HepG2 (cell line): ENCODE measurements around the gene CCSER1. TPM values are rescaled to one million over a fixed set of nuclear protein-coding genes. Genes with fewer than 3 reads are reported as not detected.

Source experiments
- ATAC-seq: fragments of 200-7000 bp; cut with Tn5 transposase; 3 replicates; pipeline ENCODE4 v1.9.1; 2020; ENCODE audit warnings: mild to moderate bottlenecking, moderate library complexity
- BruUV-seq: library from RNA; stranded (reverse); fragments of 400-500 nt; replicated peaks from 2 replicates; lab custom pipeline; 2021; lab: Mats Ljungman, UMichigan
- CTCF ChIA-PET: fragments of 300-600 bp; formaldehyde crosslinking; extraction: SDS; loops from one replicate; lab custom pipeline; 2021; ENCODE audit warnings: low total read pairs, inconsistent platforms, low intra/inter-chr PET ratio; lab: Yijun Ruan, JAX
- POLR2A ChIA-PET: fragments of 350-600 bp; sonication (Branson Sonifier 250); formaldehyde crosslinking; loops from one replicate; lab custom pipeline; 2020; ENCODE audit warnings: antibody characterized with exemption, inconsistent platforms; lab: Yijun Ruan, JAX
- DNase-seq: peaks from one replicate; pipeline ENCODE4 v3.0.0-alpha.2; 2015; ENCODE audit warnings: low spot score
- FAIRE-seq: peaks from 3 replicates; lab custom pipeline; 2011; peaks lifted over from hg19 to GRCh38; lab: Jason Lieb, UNC
- H2AFZ ChIP-seq: one replicate; pipeline ENCODE4 v1.6.1; 2011; ENCODE audit warnings: low read length, inconsistent platforms
- H3K27ac ChIP-seq: fragments of 300-600 bp; 3 replicates; pipeline ENCODE4 v1.8.0; 2011; ENCODE audit warnings: mixed run types, mild to moderate bottlenecking, mixed read lengths, low read length, inconsistent platforms; ENCODE audit not compliant: insufficient read depth; ENCODE audit errors: extremely low read length
- H3K27me3 ChIP-seq, 2 experiments: fragments of 200-600 bp in 1 of 2; 2 replicates in 1 of 2; 3 replicates in 1 of 2; pipeline versions ENCODE4 v1.6.0 to v1.8.0; 2011; ENCODE audit warnings: low read length in 2 of 2, mild to moderate bottlenecking in 2 of 2, moderate library complexity in 2 of 2, inconsistent platforms in 1 of 2; ENCODE audit not compliant: insufficient read depth in 2 of 2, control insufficient read depth in 1 of 2
- H3K36me3 ChIP-seq, 2 experiments: fragments of 200-600 bp in 1 of 2; replicated peaks in 1 of 2; 2 replicates in 1 of 2; 3 replicates in 1 of 2; pipeline versions ENCODE4 v1.5.1 to v1.8.0; 2011; ENCODE audit warnings: low read length in 2 of 2, inconsistent platforms in 1 of 2; ENCODE audit not compliant: insufficient read depth in 2 of 2, control insufficient read depth in 1 of 2
- H3K4me1 ChIP-seq: 2 replicates; pipeline ENCODE4 v1.5.1; 2012; ENCODE audit warnings: low read length, inconsistent platforms; ENCODE audit not compliant: insufficient read depth
- H3K4me2 ChIP-seq: 2 replicates; pipeline ENCODE4 v1.6.0; 2011; ENCODE audit warnings: low read depth, low read length, inconsistent platforms
- H3K4me3 ChIP-seq, 3 experiments: fragments of 200-600 bp in 1 of 3; sonication (generic), shearing (Covaris generic) in 1 of 3; replicated peaks in 1 of 3; 2 replicates each; pipeline ENCODE4 v1.5.1; 2011 to 2016; ENCODE audit warnings: low read length in 3 of 3, inconsistent platforms in 2 of 3, low read depth in 2 of 3, mild to moderate bottlenecking in 2 of 3, control low read depth in 1 of 3, mixed read lengths in 1 of 3; ENCODE audit not compliant: insufficient read depth in 1 of 3
- H3K79me2 ChIP-seq: one replicate; pipeline ENCODE4 v1.6.1; 2011; ENCODE audit warnings: low read length, inconsistent platforms; ENCODE audit not compliant: insufficient read depth
- H3K9ac ChIP-seq: 2 replicates; pipeline ENCODE4 v1.6.0; 2011; ENCODE audit warnings: mild to moderate bottlenecking, low read depth, low read length, inconsistent platforms; ENCODE audit not compliant: insufficient read depth
- H3K9me3 ChIP-seq: 2 replicates; pipeline ENCODE4 v1.5.1; 2012; ENCODE audit warnings: mild to moderate bottlenecking, low read length
- H4K20me1 ChIP-seq: 2 replicates; pipeline ENCODE4 v1.6.0; 2011; ENCODE audit warnings: inconsistent platforms, mild to moderate bottlenecking, low read length, moderate library complexity; ENCODE audit not compliant: insufficient read depth
- PAXIP1 ChIP-seq: sonication (generic); formaldehyde crosslinking; conservative IDR thresholded peaks from 2 replicates; pipeline ENCODE4 v1.4.0; 2020; ENCODE audit warnings: mild to moderate bottlenecking, missing genetic modification reagents, moderate library complexity
- RNF2 ChIP-seq: fragments of 450-650 bp; conservative IDR thresholded peaks from 2 replicates; pipeline ENCODE4 v1.6.1; 2016; ENCODE audit warnings: low read depth
- TRIM22 ChIP-seq: fragments of 450-650 bp; IDR thresholded peaks from 2 replicates; pipeline ENCODE4 v1.6.1; 2017
- ZBTB33 ChIP-seq: sonication (generic); formaldehyde crosslinking; IDR thresholded peaks from 2 replicates; pipeline ENCODE4 v1.4.0; 2020; ENCODE audit warnings: missing genetic modification reagents
- ZNF138 ChIP-seq: sonication (generic); formaldehyde crosslinking; IDR thresholded peaks from 2 replicates; pipeline ENCODE4 v1.5.0; 2020; ENCODE audit warnings: mild to moderate bottlenecking, low read depth, missing genetic modification reagents
- ZNF251 ChIP-seq: sonication (generic); formaldehyde crosslinking; IDR thresholded peaks from 2 replicates; pipeline ENCODE4 v1.9.0; 2021; ENCODE audit warnings: mild to moderate bottlenecking, missing genetic modification reagents
- WGBS: methylation state at CpG from one replicate; pipeline ENCODE4 v1.1.6; 2017; ENCODE audit warnings: low lambda C conversion rate; 5-methylcytosine and 5-hydroxymethylcytosine counted together
- in situ Hi-C: cut with HindIII; loops from 2 replicates; pipeline ENCODE4 v1.10.0; 2017; ENCODE audit warnings: low pct_unique_long_range_greater_than_20kb; ENCODE audit not compliant: extremely low pct_ligation_motif_present
- intact Hi-C: fragments of 100-400 bp; cut with micrococcal nuclease; formaldehyde crosslinking; loops from one replicate; pipeline ENCODE4 v1.10.0; 2022; ENCODE audit not compliant: unreplicated experiment
- polyA plus RNA-seq, 8 experiments: library from polyadenylated mRNA; depleted of rRNA in 3 of 8; stranded (reverse) in 7 of 8; unstranded in 1 of 8; fragments of >200 nt; fragmentation: Illumina TruSeq in 4 of 8; extraction: Trizol in 4 of 8; gene quantifications; 2 replicates each; pipeline versions ENCODE4 v1.2.1 to v1.2.3, GENCODE V29; 2011 to 2016; ENCODE audit warnings: low read depth in 4 of 8, missing spikeins in 1 of 8, mixed read lengths in 1 of 8; ENCODE audit not compliant: insufficient read depth in 1 of 8
- total RNA-seq, 5 experiments: library from RNA; depleted of rRNA; stranded (reverse); fragments of >200 nt; fragmentation: Illumina TruSeq; extraction: Trizol; gene quantifications; 2 replicates each; pipeline ENCODE4 v1.2.3, GENCODE V29; 2016; ENCODE audit warnings: low read depth in 1 of 5

Gene CCSER1
- total and polyA plus RNA-seq, 2 of the 13 experiments (the other 11 are each of a cell fraction or from before 2014, with no cell fraction given), result not detected

GRCh38 chr4:90528551-90528950 is 401.4 kb downstream of the CCSER1 start:
- no TSS peak for BruUV-seq
- no peaks in the 10 kb centered on the region for H3K36me3 ChIP-seq
- TF ChIP-seq TRIM22 (no peak), PAXIP1 (CRISPR knock-in tag) (no peak), ZBTB33 (no peak), ZNF251 (CRISPR knock-in tag) (no peak), RNF2 (no peak), ZNF138 (CRISPR knock-in tag) (no peak)
- H3K9me3 ChIP-seq, result no peaks in the 10 kb centered on the region
- H3K79me2 ChIP-seq, result no peaks in the 10 kb centered on the region
- intact Hi-C loops (no loop called here), in situ Hi-C loops (no loop called here)
- H2AFZ ChIP-seq, result no peak overlapping the region
- ChIA-PET POLR2A (no interaction called here), CTCF (no interaction called here)
- FAIRE-seq, result no peak
- no peak overlapping the region for H3K4me2 ChIP-seq
- H3K27me3 ChIP-seq, result no peaks in the 10 kb centered on the region
- WGBS, result 0% methylated on average over 1 of the region's 1 CpG
- no peak overlapping the region for H3K9ac ChIP-seq
- ATAC-seq, result no peak
- H3K27ac ChIP-seq, result no peak overlapping the region
- no peaks in the 10 kb centered on the region for H3K4me1 ChIP-seq
- H4K20me1 ChIP-seq, result no peaks in the 10 kb centered on the region
- no peak for DNase-seq
- no peak overlapping the region for H3K4me3 ChIP-seq
